WTC11 (cell line): ENCODE results near the gene NFIX. TPM values are rescaled to one million over a fixed set of nuclear protein-coding genes. Genes with fewer than 3 reads are reported as not detected.

Source experiments
- AR ChIP-seq: fragments of 250-450 bp; sonication (Bioruptor Pico); IDR thresholded peaks from 2 replicates; pipeline ENCODE4 v1.9.0; 2021; ENCODE audit warnings: mild to moderate bottlenecking
- ATF2 ChIP-seq: sonication (generic); formaldehyde crosslinking; IDR thresholded peaks from 2 replicates; pipeline ENCODE4 v1.8.1; 2022; ENCODE audit warnings: low read depth, missing genetic modification reagents, borderline replicate concordance
- CBFB ChIP-seq: sonication (generic); formaldehyde crosslinking; IDR thresholded peaks from 2 replicates; pipeline ENCODE4 v1.8.1; 2022; ENCODE audit warnings: mild to moderate bottlenecking, low read depth, missing genetic modification reagents
- CREB1 ChIP-seq: sonication (generic); formaldehyde crosslinking; IDR thresholded peaks from 2 replicates; pipeline ENCODE4 v1.8.0; 2023; ENCODE audit warnings: mild to moderate bottlenecking, missing genetic modification reagents
- FOXK1 ChIP-seq: sonication (generic); formaldehyde crosslinking; IDR thresholded peaks from 2 replicates; pipeline ENCODE4 v1.8.0; 2022; ENCODE audit warnings: mild to moderate bottlenecking, moderate library complexity, missing genetic modification reagents
- GABPB1 ChIP-seq: sonication (generic); formaldehyde crosslinking; IDR thresholded peaks from 2 replicates; pipeline ENCODE4 v1.8.1; 2023; ENCODE audit warnings: mild to moderate bottlenecking, missing genetic modification reagents
- HMGA2 ChIP-seq: fragments of 250-450 bp; sonication (Bioruptor Pico); IDR thresholded peaks from 2 replicates; pipeline ENCODE4 v1.4.0; 2021; ENCODE audit warnings: mild to moderate bottlenecking, moderate library complexity
- IRF2 ChIP-seq: sonication (generic); formaldehyde crosslinking; IDR thresholded peaks from 2 replicates; pipeline ENCODE4 v1.8.0; 2022; ENCODE audit warnings: low read depth, missing genetic modification reagents, borderline replicate concordance
- MYBL2 ChIP-seq: sonication (generic); formaldehyde crosslinking; IDR thresholded peaks from 2 replicates; pipeline ENCODE4 v1.8.1; 2023; ENCODE audit warnings: mild to moderate bottlenecking, moderate library complexity, missing genetic modification reagents
- NFE2L1 ChIP-seq: sonication (generic); formaldehyde crosslinking; IDR thresholded peaks from 2 replicates; pipeline ENCODE4 v1.8.1; 2023; ENCODE audit warnings: missing genetic modification reagents
- NR2C2 ChIP-seq: sonication (generic); formaldehyde crosslinking; IDR thresholded peaks from 2 replicates; pipeline ENCODE4 v1.8.0; 2022; ENCODE audit warnings: mild to moderate bottlenecking, missing genetic modification reagents
- NR3C1 ChIP-seq: sonication (generic); formaldehyde crosslinking; conservative IDR thresholded peaks from 2 replicates; pipeline ENCODE4 v1.8.1; 2023; ENCODE audit warnings: low read depth, mild to moderate bottlenecking, missing genetic modification reagents
- PREB ChIP-seq: sonication (generic); formaldehyde crosslinking; IDR thresholded peaks from 2 replicates; pipeline ENCODE4 v1.8.1; 2022; ENCODE audit warnings: mild to moderate bottlenecking, missing genetic modification reagents, moderate library complexity, borderline replicate concordance
- PRRX2 ChIP-seq: fragments of 250-450 bp; sonication (Bioruptor Pico); IDR thresholded peaks from 2 replicates; pipeline ENCODE4 v1.8.0; 2021; ENCODE audit warnings: mild to moderate bottlenecking
- RELA ChIP-seq: sonication (generic); formaldehyde crosslinking; IDR thresholded peaks from 2 replicates; pipeline ENCODE4 v1.8.1; 2022; ENCODE audit warnings: missing genetic modification reagents, mild to moderate bottlenecking, borderline replicate concordance
- SMAD4 ChIP-seq: sonication (generic); formaldehyde crosslinking; IDR thresholded peaks from 2 replicates; pipeline ENCODE4 v1.8.0; 2022; ENCODE audit warnings: mild to moderate bottlenecking, missing genetic modification reagents
- SOX15 ChIP-seq: fragments of 250-450 bp; sonication (Bioruptor Pico); IDR thresholded peaks from 2 replicates; pipeline ENCODE4 v1.9.0; 2021; ENCODE audit warnings: mild to moderate bottlenecking
- USF2 ChIP-seq: sonication (generic); formaldehyde crosslinking; IDR thresholded peaks from 2 replicates; pipeline ENCODE4 v1.8.1; 2023; ENCODE audit warnings: mild to moderate bottlenecking, missing genetic modification reagents, moderate library complexity
- ZBTB21 ChIP-seq: sonication (generic); formaldehyde crosslinking; IDR thresholded peaks from 2 replicates; pipeline ENCODE4 v1.8.1; 2023; ENCODE audit warnings: mild to moderate bottlenecking, missing genetic modification reagents, borderline replicate concordance
- ZNF121 ChIP-seq: sonication (generic); formaldehyde crosslinking; IDR thresholded peaks from 2 replicates; pipeline ENCODE4 v1.8.0; 2023; ENCODE audit warnings: missing genetic modification reagents
- ZNF263 ChIP-seq: sonication (generic); formaldehyde crosslinking; IDR thresholded peaks from 2 replicates; pipeline ENCODE4 v1.8.1; 2022; ENCODE audit warnings: low read depth, mild to moderate bottlenecking, moderate library complexity, missing genetic modification reagents
- ZNF281 ChIP-seq: sonication (generic); formaldehyde crosslinking; IDR thresholded peaks from 2 replicates; pipeline ENCODE4 v1.8.0; 2023; ENCODE audit warnings: mild to moderate bottlenecking, missing genetic modification reagents
- ZNF396 ChIP-seq: fragments of 250-450 bp; sonication (Bioruptor Pico); IDR thresholded peaks from 2 replicates; pipeline ENCODE4 v1.8.0; 2021; ENCODE audit warnings: mild to moderate bottlenecking, moderate library complexity, borderline replicate concordance
- ZNF423 ChIP-seq: fragments of 250-450 bp; sonication (Bioruptor Pico); IDR thresholded peaks from 2 replicates; pipeline ENCODE4 v2.1.2; 2022; ENCODE audit warnings: mild to moderate bottlenecking, moderate library complexity
- total RNA-seq: library from RNA; stranded (reverse); gene quantifications from 3 replicates; pipeline ENCODE4 v1.2.3, GENCODE V29; 2021
- TF ChIP-seq, protein P1 (sequence below): fragments of 200-600 bp; IDR thresholded peaks from 2 replicates; pipeline ENCODE4 v1.8.0; 2022; ENCODE audit warnings: antibody characterized with exemption
- TF ChIP-seq, protein P2 (sequence below): sonication (generic); formaldehyde crosslinking; IDR thresholded peaks from 2 replicates; pipeline ENCODE4 v1.8.1; 2023; ENCODE audit warnings: mild to moderate bottlenecking, missing genetic modification reagents, moderate library complexity

Gene NFIX
- total RNA-seq, 1 experiment from 2014 or later, result 1.4 TPM

- TF ChIP-seq, protein P1, sequence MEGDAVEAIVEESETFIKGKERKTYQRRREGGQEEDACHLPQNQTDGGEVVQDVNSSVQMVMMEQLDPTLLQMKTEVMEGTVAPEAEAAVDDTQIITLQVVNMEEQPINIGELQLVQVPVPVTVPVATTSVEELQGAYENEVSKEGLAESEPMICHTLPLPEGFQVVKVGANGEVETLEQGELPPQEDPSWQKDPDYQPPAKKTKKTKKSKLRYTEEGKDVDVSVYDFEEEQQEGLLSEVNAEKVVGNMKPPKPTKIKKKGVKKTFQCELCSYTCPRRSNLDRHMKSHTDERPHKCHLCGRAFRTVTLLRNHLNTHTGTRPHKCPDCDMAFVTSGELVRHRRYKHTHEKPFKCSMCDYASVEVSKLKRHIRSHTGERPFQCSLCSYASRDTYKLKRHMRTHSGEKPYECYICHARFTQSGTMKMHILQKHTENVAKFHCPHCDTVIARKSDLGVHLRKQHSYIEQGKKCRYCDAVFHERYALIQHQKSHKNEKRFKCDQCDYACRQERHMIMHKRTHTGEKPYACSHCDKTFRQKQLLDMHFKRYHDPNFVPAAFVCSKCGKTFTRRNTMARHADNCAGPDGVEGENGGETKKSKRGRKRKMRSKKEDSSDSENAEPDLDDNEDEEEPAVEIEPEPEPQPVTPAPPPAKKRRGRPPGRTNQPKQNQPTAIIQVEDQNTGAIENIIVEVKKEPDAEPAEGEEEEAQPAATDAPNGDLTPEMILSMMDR, result no peak
- TF ChIP-seq ZBTB21 (CRISPR knock-in tag), result peak; percentile 96
- no peak for TF ChIP-seq HMGA2 (CRISPR knock-in tag)
- TF ChIP-seq ZNF263 (CRISPR knock-in tag), result no peak; the same call in 1 of the 2 replicates
- TF ChIP-seq PRRX2 (CRISPR knock-in tag), result no peak
- no peak for TF ChIP-seq AR (CRISPR knock-in tag)
- TF ChIP-seq, protein P2, sequence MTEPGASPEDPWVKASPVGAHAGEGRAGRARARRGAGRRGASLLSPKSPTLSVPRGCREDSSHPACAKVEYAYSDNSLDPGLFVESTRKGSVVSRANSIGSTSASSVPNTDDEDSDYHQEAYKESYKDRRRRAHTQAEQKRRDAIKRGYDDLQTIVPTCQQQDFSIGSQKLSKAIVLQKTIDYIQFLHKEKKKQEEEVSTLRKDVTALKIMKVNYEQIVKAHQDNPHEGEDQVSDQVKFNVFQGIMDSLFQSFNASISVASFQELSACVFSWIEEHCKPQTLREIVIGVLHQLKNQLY (CRISPR knock-in tag), result peak; percentile 72; the same call in 1 of the 2 replicates
- 0 out of 2 replicates have a peak, but pooled peaks have one; percentile 69 for TF ChIP-seq MYBL2 (CRISPR knock-in tag)
- peak; percentile 78; the same call in 1 of the 2 replicates for TF ChIP-seq NR3C1 (CRISPR knock-in tag)
- TF ChIP-seq RELA, result peak; percentile 98
- TF ChIP-seq ZNF423, result no peak
- peak; percentile 92 for TF ChIP-seq FOXK1 (CRISPR knock-in tag)
- TF ChIP-seq CBFB, result 0 out of 2 replicates have a peak, but pooled peaks have one; percentile 47
- TF ChIP-seq ATF2 (CRISPR knock-in tag), result peak; percentile 88; the same call in 1 of the 2 replicates
- TF ChIP-seq ZNF281 (CRISPR knock-in tag), result peak; percentile 98
- no peak for TF ChIP-seq ZNF396
- no peak for TF ChIP-seq SOX15 (CRISPR knock-in tag)
- TF ChIP-seq SMAD4, result peak; percentile 58; the same call in 1 of the 2 replicates
- TF ChIP-seq NFE2L1 (CRISPR knock-in tag), result peak; percentile 99
- peak; percentile 84 for TF ChIP-seq NR2C2
- TF ChIP-seq PREB, result peak; percentile 41; the same call in 1 of the 2 replicates
- 0 out of 2 replicates have a peak, but pooled peaks have one; percentile 66 for TF ChIP-seq IRF2 (CRISPR knock-in tag)
- peak; percentile 95 for TF ChIP-seq CREB1 (CRISPR knock-in tag)
- TF ChIP-seq ZNF121 (CRISPR knock-in tag), result peak; percentile 96
- TF ChIP-seq GABPB1, result no peak
- TF ChIP-seq USF2 (CRISPR knock-in tag), result peak; percentile 49; the same call in 1 of the 2 replicates
Measured at GRCh38 chr19:13011653-13012389, 16.5 kb downstream of the NFIX start (continued).
